Thyroid gland (tissue), 4 donors: ENCODE results near the gene C5orf46. TPM values are rescaled to one million over a fixed set of nuclear protein-coding genes. Genes with fewer than 3 reads are reported as not detected.

Experiments
- DNase-seq, 2 donors: peaks; one replicate each; pipeline ENCODE4 v3.0.0-alpha.2; 2019
- H3K27ac ChIP-seq, 3 donors: fragments of 200-600 bp; sonication (generic); 1 replicate in 2 of 3; 2 replicates in 1 of 3; pipeline ENCODE4 v1.5.1; 2016 to 2019; ENCODE audit warnings: mild to moderate bottlenecking in 1 of 3, moderate library complexity in 1 of 3
- H3K27me3 ChIP-seq: fragments of 200-600 bp; sonication (generic); one replicate; pipeline ENCODE4 v1.5.1; 2019
- H3K36me3 ChIP-seq, 2 donors: fragments of 200-600 bp; sonication (generic); one replicate each; pipeline ENCODE4 v1.5.1; 2016 to 2019
- H3K4me1 ChIP-seq, 2 donors: fragments of 200-600 bp; sonication (generic); one replicate each; pipeline ENCODE4 v1.5.1; 2017 to 2019
- H3K4me3 ChIP-seq, 3 donors: fragments of 200-600 bp; sonication (generic); replicated peaks in 1 of 3; 1 replicate in 2 of 3; 2 replicates in 1 of 3; pipeline ENCODE4 v1.5.1; 2016; ENCODE audit warnings: mild to moderate bottlenecking in 1 of 3
- H3K9me3 ChIP-seq: fragments of 200-600 bp; sonication (generic); one replicate; pipeline ENCODE4 v1.5.1; 2017
- POLR2A ChIP-seq, 2 donors: fragments of 450-650 bp; IDR thresholded peaks; one replicate each; pipeline ENCODE4 v1.6.1; 2017; ENCODE audit warnings: antibody characterized with exemption in 2 of 2, mild to moderate bottlenecking in 2 of 2, moderate library complexity in 1 of 2
- WGBS, 2 donors: methylation state at CpG; one replicate each; pipeline ENCODE4 v1.1.5; 2017; 5-methylcytosine and 5-hydroxymethylcytosine counted together
- intact Hi-C: fragments of 100-400 bp; cut with DNase I; formaldehyde crosslinking; loops from one replicate; pipeline ENCODE4 v1.15.1; 2023
- total RNA-seq, 4 donors: library from RNA; depleted of rRNA; stranded (reverse); fragments of >200 nt; gene quantifications; one replicate each; pipeline ENCODE4 v1.2.3, GENCODE V29; 2016
- TF ChIP-seq, protein P1 (sequence below), 6 experiments: fragments of 200-600 bp in 3 of 6; fragments of 450-650 bp in 3 of 6; sonication (generic) in 3 of 6; IDR thresholded peaks; one replicate each; pipeline ENCODE4 v1.5.1; 2016 to 2019; ENCODE audit warnings: antibody characterized with exemption in 6 of 6, mild to moderate bottlenecking in 2 of 6, inconsistent platforms in 1 of 6, moderate library complexity in 1 of 6

Gene C5orf46
- total RNA-seq, 4 donors from 2014 or later = not detected

- Histone ChIP-seq H3K4me1 (peaks cover 0 to 7% of the 10 kb centered on the region in 2 donors), H3K4me3 (no peak overlapping the region), H3K9me3 (no peaks in the 10 kb centered on the region), H3K27ac (no peak overlapping the region), H3K36me3 (no peaks in the 10 kb centered on the region), H3K27me3 (no peaks in the 10 kb centered on the region)
- TF ChIP-seq, protein P1, sequence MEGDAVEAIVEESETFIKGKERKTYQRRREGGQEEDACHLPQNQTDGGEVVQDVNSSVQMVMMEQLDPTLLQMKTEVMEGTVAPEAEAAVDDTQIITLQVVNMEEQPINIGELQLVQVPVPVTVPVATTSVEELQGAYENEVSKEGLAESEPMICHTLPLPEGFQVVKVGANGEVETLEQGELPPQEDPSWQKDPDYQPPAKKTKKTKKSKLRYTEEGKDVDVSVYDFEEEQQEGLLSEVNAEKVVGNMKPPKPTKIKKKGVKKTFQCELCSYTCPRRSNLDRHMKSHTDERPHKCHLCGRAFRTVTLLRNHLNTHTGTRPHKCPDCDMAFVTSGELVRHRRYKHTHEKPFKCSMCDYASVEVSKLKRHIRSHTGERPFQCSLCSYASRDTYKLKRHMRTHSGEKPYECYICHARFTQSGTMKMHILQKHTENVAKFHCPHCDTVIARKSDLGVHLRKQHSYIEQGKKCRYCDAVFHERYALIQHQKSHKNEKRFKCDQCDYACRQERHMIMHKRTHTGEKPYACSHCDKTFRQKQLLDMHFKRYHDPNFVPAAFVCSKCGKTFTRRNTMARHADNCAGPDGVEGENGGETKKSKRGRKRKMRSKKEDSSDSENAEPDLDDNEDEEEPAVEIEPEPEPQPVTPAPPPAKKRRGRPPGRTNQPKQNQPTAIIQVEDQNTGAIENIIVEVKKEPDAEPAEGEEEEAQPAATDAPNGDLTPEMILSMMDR (IDR thresholded peaks at IDR 0.05) = no peak
- TF ChIP-seq POLR2A (IDR thresholded peaks at IDR 0.05) = no peak
- WGBS, 2 donors = 81 to 91% methylated on average over 1 of the region's 1 CpG
- intact Hi-C loops = no loop called here
- DNase-seq = no peak
These were observed 10.5 kb downstream of the C5orf46 start for GRCh38 chr5:147895864-147896263.

DNA sequence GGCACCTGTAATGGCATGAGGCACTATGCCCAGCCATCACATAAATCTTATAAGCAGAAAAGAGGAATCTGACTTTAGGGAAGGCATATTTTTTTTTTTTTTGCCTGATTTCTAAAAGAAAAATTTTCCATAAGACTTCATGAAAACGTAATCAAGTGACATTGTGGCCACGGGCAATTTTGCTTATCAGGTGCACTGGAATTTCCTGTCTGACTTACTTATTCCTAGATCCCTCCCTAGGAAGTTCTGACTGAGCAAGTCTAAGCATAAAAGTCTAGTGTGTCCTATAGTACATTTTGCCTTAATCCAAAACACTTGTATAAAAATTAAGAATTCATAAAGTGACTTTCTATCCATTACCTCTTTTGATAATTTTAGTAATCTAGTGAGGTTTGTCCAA, 12.5 kb downstream of the C5orf46 start:
- no peak for DNase-seq
- TF ChIP-seq, protein P1 (IDR thresholded peaks at IDR 0.05) = no peak
- no peak for TF ChIP-seq POLR2A (IDR thresholded peaks at IDR 0.05)
- intact Hi-C loops = no loop called here
- peaks cover 0 to 7% of the 10 kb centered on the region in 2 donors for H3K4me1 ChIP-seq
- H3K27ac ChIP-seq = no peak overlapping the region
- no peaks in the 10 kb centered on the region for H3K9me3 ChIP-seq
- H3K27me3 ChIP-seq = no peaks in the 10 kb centered on the region
- no peaks in the 10 kb centered on the region for H3K36me3 ChIP-seq
- no peak overlapping the region for H3K4me3 ChIP-seq
- WGBS, 2 donors = 44 to 60% methylated on average over 2 of the region's 2 CpGs

- WGBS, 2 donors = 32 to 44% methylated on average over 3 of the region's 3 CpGs
- Histone ChIP-seq H3K27ac (peak overlapping the region in 1 of 3 donors; percentile 5), H3K9me3 (no peaks in the 10 kb centered on the region)
These were observed 13.5 kb downstream of the C5orf46 start for GRCh38 chr5:147892696-147893296.

DNA sequence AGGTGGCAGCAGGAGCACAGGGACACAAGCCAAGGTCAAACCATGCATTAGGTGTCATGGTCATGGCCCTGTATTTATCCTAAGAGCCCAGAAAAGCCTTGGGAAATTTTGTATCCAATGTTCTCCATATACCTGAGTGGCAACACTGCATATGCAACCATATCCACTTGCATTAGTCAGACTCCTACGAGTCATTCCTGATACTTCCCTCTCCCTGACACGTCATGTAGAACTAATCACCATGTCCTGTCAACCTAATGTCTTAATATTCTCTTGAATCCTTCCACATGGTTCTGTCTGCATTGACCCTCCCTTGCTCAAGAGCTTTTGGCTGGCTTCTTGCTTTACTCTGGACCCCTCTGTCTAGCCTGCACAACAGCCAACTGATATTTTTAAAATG, 18.4 kb downstream of the C5orf46 start:
- Histone ChIP-seq H3K9me3 (no peaks in the 10 kb centered on the region), H3K27ac (no peak overlapping the region), H3K36me3 (no peaks in the 10 kb centered on the region), H3K4me1 (no peaks in the 10 kb centered on the region), H3K4me3 (no peak overlapping the region), H3K27me3 (no peaks in the 10 kb centered on the region)
- 65 to 88% methylated on average over 2 of the region's 2 CpGs for WGBS, 2 donors
- DNase-seq = no peak
- intact Hi-C loops = loop anchor here (5.0 kb wide), 1 partner anchor 49 kb away; no protein-coding TSS in a partner anchor
- no peak for TF ChIP-seq POLR2A (IDR thresholded peaks at IDR 0.05)
- TF ChIP-seq, protein P1 (IDR thresholded peaks at IDR 0.05) = no peak

More at GRCh38 chr5:147892696-147893296, 13.5 kb downstream of the C5orf46 start:
- no peaks in the 10 kb centered on the region for H3K27me3 ChIP-seq
- intact Hi-C loops = no loop called here
- peak; percentile 35 to 61 for DNase-seq
- peaks cover 0 to 7% of the 10 kb centered on the region in 2 donors for H3K4me1 ChIP-seq
- H3K36me3 ChIP-seq = no peaks in the 10 kb centered on the region
- no peak for TF ChIP-seq POLR2A (IDR thresholded peaks at IDR 0.05)
- TF ChIP-seq, protein P1 (IDR thresholded peaks at IDR 0.05) = no peak
- no peak overlapping the region for H3K4me3 ChIP-seq

DNA sequence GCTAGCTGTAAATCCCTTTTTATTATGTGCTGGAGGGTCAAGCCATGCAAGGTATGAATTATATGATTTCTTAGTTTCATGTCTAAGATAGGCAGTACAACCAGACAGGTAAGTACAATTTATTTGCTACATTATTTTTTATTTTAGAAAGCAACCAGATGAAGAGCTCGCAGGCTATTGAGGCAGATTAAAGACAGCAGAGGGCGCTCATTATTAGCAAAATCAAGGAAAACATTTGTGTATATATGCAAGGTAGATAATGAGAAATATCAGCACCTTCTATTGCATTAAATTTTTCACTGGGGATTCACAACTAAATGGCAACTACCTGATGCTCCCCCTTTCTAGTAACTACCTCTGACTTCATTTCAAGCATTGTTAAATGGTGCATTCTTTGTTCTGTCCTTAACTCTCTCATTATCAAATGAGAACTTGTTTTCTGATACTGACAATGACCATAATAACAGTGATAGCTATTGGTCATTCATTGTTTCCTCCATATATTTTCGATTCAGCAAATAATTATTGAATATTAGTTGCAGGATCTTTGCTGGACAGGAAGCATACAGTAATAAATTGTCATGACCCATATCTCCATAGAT, 19.2 kb downstream of the C5orf46 start:
- no peaks in the 10 kb centered on the region for H3K27me3 ChIP-seq
- 3 to 7% methylated on average over 3 of the region's 3 CpGs for WGBS, 2 donors
- intact Hi-C loops = loop anchor here (5.0 kb wide), 1 partner anchor 50 kb away; no protein-coding TSS in a partner anchor
- peak; percentile 4 to 22 for DNase-seq
- no peak overlapping the region for H3K4me3 ChIP-seq
- H3K4me1 ChIP-seq = no peaks in the 10 kb centered on the region
- no peak overlapping the region for H3K27ac ChIP-seq
- TF ChIP-seq, protein P1 (IDR thresholded peaks at IDR 0.05) = peak; percentile 19 to 65 (median 52)
- no peak for TF ChIP-seq POLR2A (IDR thresholded peaks at IDR 0.05)
- H3K36me3 ChIP-seq = no peaks in the 10 kb centered on the region
- no peaks in the 10 kb centered on the region for H3K9me3 ChIP-seq
